HFFc6 (cell line): ENCODE measurements around the gene GBP7. TPM values are rescaled to one million over a fixed set of nuclear protein-coding genes. Genes with fewer than 3 reads are reported as not detected.

Experiments used
- DNase-seq: peaks from one replicate; pipeline ENCODE4 v3.0.0-alpha.2; 2018
- H3K27ac Mint-ChIP-seq: 2 replicates; pipeline ENCODE4 v1.8.0; 2020; ENCODE audit warnings: mild to moderate bottlenecking, mixed read lengths
- H3K27me3 Mint-ChIP-seq: 2 replicates; pipeline ENCODE4 v1.8.0; 2021; ENCODE audit warnings: mild to moderate bottlenecking, moderate library complexity, mixed read lengths; ENCODE audit not compliant: insufficient read depth
- H3K36me3 Mint-ChIP-seq: 2 replicates; pipeline ENCODE4 v1.8.0; 2021; ENCODE audit warnings: low read depth, mixed read lengths
- H3K4me1 Mint-ChIP-seq: 2 replicates; pipeline ENCODE4 v1.8.0; 2020; ENCODE audit warnings: low read depth, mixed read lengths
- H3K4me3 Mint-ChIP-seq: 2 replicates; pipeline ENCODE4 v1.8.0; 2020; ENCODE audit warnings: mild to moderate bottlenecking, moderate library complexity, mixed read lengths
- H3K9me3 Mint-ChIP-seq: 2 replicates; pipeline ENCODE4 v1.8.0; 2020; ENCODE audit warnings: mild to moderate bottlenecking, mixed read lengths
- total RNA-seq, 6 experiments: library from RNA; stranded (reverse); fragmentation: NEBNext Ultra II Directional; extraction: Animal tissue kit (Norgen Biotek cat#: 25700); gene quantifications; 2 replicates in 1 of 6; 3 replicates in 5 of 6; pipeline ENCODE4 v1.2.3, GENCODE V29; 2021
- TF ChIP-seq, protein P1 (sequence below): fragments of 200-600 bp; sonication (generic); IDR thresholded peaks from 2 replicates; pipeline ENCODE4 v1.5.0; 2021; ENCODE audit warnings: antibody characterized with exemption, mild to moderate bottlenecking

GBP7 gene
- total RNA-seq, 6 experiments from 2014 or later, result not detected

DNA sequence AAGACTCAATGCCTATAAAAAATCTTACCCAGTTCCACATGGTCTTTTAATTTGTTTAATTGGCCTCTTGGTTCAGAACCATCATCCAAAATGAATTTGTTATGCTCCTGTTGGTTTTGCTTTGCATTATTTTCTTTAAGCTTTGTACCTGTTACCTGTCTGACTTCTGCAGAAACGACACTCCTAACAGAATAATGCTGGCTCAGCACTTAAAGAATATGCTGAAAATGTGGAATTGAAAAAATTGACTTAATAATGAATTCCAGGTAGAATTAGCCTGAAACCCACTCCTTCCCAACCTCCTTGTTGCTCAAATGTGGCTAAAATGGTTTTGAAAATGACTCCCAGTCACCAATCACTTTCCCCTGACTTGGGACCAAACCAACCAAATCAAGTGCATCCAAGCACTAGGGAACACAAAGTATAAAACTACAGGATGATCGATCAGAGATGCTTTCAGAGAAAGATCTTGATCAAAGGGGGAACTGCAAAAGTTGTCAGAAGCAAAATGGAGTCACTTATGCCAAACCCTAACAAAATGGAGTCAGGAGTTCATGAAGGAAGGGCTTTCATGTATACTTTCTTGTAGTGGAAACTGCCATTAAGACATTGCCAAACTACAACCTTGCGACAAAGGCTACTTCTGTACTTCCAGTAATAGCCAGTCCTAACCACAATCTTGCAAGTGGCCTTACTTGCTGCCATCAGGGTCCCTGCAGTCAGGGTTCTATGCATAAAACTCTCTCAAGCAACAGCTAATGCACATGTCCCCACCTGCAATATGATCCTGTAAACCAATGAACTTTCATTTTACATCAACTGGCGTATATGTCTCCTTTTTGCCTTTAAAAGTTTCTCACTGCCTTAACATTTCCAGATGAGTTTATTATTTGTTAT, 5.4 kb downstream of the GBP7 start:
- no peak for DNase-seq
- Mint-ChIP-seq H3K27ac (no peak overlapping the region), H3K4me3 (no peak overlapping the region), H3K4me1 (no peaks in the 10 kb centered on the region), H3K27me3 (peaks cover 2% of the 10 kb centered on the region; the same call in 1 of the 2 replicates), H3K36me3 (no peaks in the 10 kb centered on the region), H3K9me3 (peaks cover 4% of the 10 kb centered on the region)
- TF ChIP-seq, protein P1, sequence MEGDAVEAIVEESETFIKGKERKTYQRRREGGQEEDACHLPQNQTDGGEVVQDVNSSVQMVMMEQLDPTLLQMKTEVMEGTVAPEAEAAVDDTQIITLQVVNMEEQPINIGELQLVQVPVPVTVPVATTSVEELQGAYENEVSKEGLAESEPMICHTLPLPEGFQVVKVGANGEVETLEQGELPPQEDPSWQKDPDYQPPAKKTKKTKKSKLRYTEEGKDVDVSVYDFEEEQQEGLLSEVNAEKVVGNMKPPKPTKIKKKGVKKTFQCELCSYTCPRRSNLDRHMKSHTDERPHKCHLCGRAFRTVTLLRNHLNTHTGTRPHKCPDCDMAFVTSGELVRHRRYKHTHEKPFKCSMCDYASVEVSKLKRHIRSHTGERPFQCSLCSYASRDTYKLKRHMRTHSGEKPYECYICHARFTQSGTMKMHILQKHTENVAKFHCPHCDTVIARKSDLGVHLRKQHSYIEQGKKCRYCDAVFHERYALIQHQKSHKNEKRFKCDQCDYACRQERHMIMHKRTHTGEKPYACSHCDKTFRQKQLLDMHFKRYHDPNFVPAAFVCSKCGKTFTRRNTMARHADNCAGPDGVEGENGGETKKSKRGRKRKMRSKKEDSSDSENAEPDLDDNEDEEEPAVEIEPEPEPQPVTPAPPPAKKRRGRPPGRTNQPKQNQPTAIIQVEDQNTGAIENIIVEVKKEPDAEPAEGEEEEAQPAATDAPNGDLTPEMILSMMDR, result no peak

DNA sequence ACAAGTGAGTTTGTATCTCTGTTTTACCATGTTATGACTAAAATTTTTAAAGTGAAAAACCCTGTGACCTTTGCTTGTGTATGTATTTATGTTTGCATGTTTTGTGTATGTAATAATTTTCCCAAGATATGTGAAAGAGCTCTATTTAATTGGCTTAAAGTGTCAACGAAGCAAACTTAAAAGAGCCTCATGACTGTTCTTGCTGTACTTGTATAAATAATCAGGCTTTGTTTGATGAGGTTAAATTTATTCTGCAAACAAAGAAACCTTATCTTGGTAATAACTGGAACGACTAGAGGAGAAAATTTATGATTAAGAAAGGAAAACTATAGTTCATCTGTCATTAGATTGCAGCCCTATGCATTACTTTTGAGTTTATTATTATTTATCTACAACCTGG, 6.6 kb downstream of the GBP7 start:
- Mint-ChIP-seq H3K36me3 (no peaks in the 10 kb centered on the region), H3K4me1 (no peaks in the 10 kb centered on the region), H3K27me3 (peaks cover 3% of the 10 kb centered on the region; the same call in 1 of the 2 replicates), H3K4me3 (no peak overlapping the region), H3K27ac (no peak overlapping the region), H3K9me3 (peaks cover 4% of the 10 kb centered on the region)
- TF ChIP-seq, protein P1, result no peak
- no peak for DNase-seq

DNA sequence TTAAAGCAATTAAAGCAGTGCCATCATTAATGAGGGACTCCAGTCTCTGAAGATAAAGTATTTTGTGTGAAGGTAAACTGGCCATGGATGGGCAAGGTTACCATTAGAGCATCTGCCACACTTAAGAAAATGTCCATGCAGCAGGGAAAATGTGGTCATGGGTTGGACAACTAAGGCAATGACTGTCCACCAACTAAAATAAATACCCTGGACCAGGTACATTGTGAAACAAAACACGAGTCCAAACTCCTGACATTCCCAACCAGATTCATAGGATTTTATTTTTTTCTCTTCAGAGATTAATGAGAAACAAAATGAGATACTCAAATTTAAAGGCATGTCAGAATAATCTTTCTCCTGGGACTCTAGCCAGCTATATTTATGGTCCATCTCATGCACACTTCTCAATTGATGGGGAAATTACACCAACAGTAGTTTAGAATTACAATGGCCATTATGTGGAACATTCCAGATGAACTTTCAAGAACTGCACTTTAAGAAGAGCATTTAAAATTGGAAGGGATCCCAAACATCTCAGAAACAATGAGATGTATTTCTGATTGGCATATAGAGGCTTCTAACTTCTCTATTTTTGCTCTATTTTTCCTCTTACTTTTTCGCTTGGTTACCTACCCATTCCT, 8.1 kb downstream of the GBP7 start:
- H3K9me3 Mint-ChIP-seq, result peaks cover 4% of the 10 kb centered on the region
- TF ChIP-seq, protein P1, result no peak
- no peaks in the 10 kb centered on the region for H3K4me1 Mint-ChIP-seq
- no peak overlapping the region for H3K4me3 Mint-ChIP-seq
- peaks cover 3% of the 10 kb centered on the region; the same call in 1 of the 2 replicates for H3K27me3 Mint-ChIP-seq
- H3K36me3 Mint-ChIP-seq, result no peaks in the 10 kb centered on the region
- H3K27ac Mint-ChIP-seq, result no peak overlapping the region
- no peak for DNase-seq

DNA sequence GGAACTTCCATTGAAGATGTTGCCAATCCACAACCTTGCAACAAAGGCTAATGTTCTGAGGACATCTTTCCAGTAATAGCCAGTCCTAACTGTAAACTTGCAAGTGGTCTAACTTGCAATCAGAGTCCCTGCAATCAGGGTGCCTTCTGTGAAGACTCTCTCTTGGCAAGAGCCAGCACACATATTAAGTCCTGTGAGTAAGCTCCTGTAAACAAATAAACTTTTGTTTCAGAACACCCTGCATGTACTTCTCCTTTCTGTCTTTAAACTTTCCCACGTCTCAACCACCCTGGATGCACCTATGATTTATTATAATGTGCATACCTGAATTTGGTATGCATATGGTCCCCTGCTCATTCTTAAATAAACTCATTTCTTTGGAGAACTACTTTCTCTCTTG, 9.1 kb downstream of the GBP7 start:
- TF ChIP-seq, protein P1, result no peak
- DNase-seq, result no peak
- Mint-ChIP-seq H3K36me3 (no peaks in the 10 kb centered on the region), H3K4me1 (no peaks in the 10 kb centered on the region), H3K9me3 (peaks cover 4% of the 10 kb centered on the region), H3K27ac (no peak overlapping the region), H3K27me3 (peaks cover 3% of the 10 kb centered on the region; the same call in 1 of the 2 replicates), H3K4me3 (no peak overlapping the region)

DNA sequence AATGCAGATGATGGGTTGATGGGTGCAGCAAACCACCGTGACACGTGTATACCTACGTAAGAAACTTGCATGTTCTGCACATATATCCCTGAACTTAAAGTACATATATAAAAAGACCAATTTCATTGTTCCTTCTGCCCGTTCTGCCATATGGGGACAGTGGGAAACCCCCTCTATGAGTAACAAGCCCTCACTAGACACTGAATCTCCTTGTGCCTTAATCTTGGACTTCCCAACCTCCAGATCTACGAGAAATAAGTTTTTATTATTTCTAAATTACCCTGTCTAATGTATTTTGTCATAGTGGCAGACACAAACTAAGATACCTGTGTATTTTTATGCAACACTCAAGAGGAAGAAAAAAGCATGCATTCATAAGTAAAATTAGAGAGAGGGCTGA, 10.0 kb downstream of the GBP7 start:
- no peak for DNase-seq
- H3K4me3 Mint-ChIP-seq, result no peak overlapping the region
- no peaks in the 10 kb centered on the region for H3K36me3 Mint-ChIP-seq
- peaks cover 3% of the 10 kb centered on the region; the same call in 1 of the 2 replicates for H3K27me3 Mint-ChIP-seq
- peaks cover 4% of the 10 kb centered on the region for H3K9me3 Mint-ChIP-seq
- no peaks in the 10 kb centered on the region for H3K4me1 Mint-ChIP-seq
- TF ChIP-seq, protein P1, result no peak
- H3K27ac Mint-ChIP-seq, result no peak overlapping the region
